ENCODE measurements around the gene LCE1A.

LCE1A gene

GRCh38 chr1:152870831-152871730, 43.8 kb downstream of the LCE1A start:
- no peak for DNase-seq

GRCh38 chr1:152871731-152872126, 44.5 kb downstream of the LCE1A start:
- no peak for DNase-seq

- no peak for DNase-seq
Measured at GRCh38 chr1:152873495-152873894, 46.2 kb downstream of the LCE1A start.

- no peak for DNase-seq
Measured at GRCh38 chr1:152876827-152877226, 49.6 kb downstream of the LCE1A start.

All from 8988T (cell line).